Brain microvascular endothelial cell (primary cell): Measurements from ENCODE around the gene ID2.

Experiments
- DNase-seq: peaks from one replicate; pipeline ENCODE4 v3.0.0-alpha.2; 2020
- H3K27ac ChIP-seq: fragments of 250-450 bp; sonication (Bioruptor Pico); 2 replicates; pipeline ENCODE4 v1.5.1; 2020; ENCODE audit warnings: mild to moderate bottlenecking, moderate library complexity
- H3K27me3 ChIP-seq: fragments of 250-450 bp; sonication (Bioruptor Pico); replicated peaks from 2 replicates; pipeline ENCODE4 v1.5.1; 2020; ENCODE audit warnings: mild to moderate bottlenecking
- H3K36me3 ChIP-seq: fragments of 250-450 bp; sonication (Bioruptor Pico); replicated peaks from 2 replicates; pipeline ENCODE4 v1.5.1; 2020; ENCODE audit warnings: mild to moderate bottlenecking
- H3K4me3 ChIP-seq: 2 replicates; pipeline ENCODE4 v1.5.1; 2011; ENCODE audit warnings: low read depth, mild to moderate bottlenecking, control low read depth, low read length, moderate library complexity
- in situ Hi-C: cut with HindIII; loops from 2 replicates; pipeline ENCODE4 v1.10.0; 2017; ENCODE audit warnings: low sequenced_read_pairs, low pct_ligation_motif_present
- TF ChIP-seq, protein P1 (sequence below): IDR thresholded peaks from 2 replicates; pipeline ENCODE4 v1.5.1; 2011; ENCODE audit warnings: low read depth, mild to moderate bottlenecking, moderate library complexity, low read length, control low read depth, inconsistent platforms; ENCODE audit errors: missing control alignments

ID2 gene

DNA sequence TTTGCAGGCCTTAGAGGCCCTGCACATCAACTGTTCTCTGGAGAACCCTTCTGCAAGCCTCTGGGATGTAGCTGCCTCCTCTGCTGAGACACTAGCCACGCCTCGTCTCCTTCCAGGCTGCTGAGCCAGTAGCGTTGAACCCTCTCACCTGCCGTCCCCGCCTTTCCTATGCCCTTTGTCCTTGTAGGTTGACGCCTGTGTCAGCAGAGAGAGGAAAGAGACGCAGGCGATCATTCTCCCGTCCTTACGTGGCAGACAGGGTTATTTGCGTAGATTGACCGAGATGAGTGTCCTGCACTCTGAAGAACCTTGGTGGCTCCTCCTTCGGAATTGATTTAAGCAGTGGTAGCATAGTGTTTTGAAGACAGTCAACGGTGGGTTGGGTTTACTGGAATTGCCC, 27.8 kb downstream of the ID2 start:
- in situ Hi-C loops = no loop called here
- Histone ChIP-seq H3K36me3 (no peaks in the 10 kb centered on the region), H3K4me3 (no peak overlapping the region), H3K27ac (no peak overlapping the region), H3K27me3 (no peaks in the 10 kb centered on the region)
- DNase-seq = no peak
- TF ChIP-seq, protein P1, sequence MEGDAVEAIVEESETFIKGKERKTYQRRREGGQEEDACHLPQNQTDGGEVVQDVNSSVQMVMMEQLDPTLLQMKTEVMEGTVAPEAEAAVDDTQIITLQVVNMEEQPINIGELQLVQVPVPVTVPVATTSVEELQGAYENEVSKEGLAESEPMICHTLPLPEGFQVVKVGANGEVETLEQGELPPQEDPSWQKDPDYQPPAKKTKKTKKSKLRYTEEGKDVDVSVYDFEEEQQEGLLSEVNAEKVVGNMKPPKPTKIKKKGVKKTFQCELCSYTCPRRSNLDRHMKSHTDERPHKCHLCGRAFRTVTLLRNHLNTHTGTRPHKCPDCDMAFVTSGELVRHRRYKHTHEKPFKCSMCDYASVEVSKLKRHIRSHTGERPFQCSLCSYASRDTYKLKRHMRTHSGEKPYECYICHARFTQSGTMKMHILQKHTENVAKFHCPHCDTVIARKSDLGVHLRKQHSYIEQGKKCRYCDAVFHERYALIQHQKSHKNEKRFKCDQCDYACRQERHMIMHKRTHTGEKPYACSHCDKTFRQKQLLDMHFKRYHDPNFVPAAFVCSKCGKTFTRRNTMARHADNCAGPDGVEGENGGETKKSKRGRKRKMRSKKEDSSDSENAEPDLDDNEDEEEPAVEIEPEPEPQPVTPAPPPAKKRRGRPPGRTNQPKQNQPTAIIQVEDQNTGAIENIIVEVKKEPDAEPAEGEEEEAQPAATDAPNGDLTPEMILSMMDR = no peak

DNA sequence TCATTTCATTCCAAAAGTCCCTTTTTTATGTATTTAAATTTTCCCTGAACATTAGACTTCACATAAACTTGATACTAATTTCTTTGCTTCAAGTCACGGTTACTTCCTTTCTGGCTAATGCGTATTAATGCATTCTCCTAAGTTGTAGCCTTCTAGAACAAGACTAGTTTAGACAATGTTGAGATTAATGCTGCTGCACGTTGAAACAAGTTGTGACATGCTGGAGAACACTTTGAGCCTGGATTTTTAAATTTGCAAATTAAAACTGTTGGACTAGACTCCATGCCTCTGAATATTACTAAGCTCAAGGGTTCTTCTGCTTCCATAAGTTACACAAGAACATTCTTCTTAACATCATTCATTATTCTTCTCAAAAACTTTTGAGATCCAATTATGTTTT, 29.1 kb downstream of the ID2 start:
- no peak for DNase-seq
- TF ChIP-seq, protein P1 = no peak
- in situ Hi-C loops = no loop called here
- Histone ChIP-seq H3K27ac (no peak overlapping the region), H3K4me3 (no peak overlapping the region), H3K36me3 (no peaks in the 10 kb centered on the region), H3K27me3 (no peaks in the 10 kb centered on the region)

DNA sequence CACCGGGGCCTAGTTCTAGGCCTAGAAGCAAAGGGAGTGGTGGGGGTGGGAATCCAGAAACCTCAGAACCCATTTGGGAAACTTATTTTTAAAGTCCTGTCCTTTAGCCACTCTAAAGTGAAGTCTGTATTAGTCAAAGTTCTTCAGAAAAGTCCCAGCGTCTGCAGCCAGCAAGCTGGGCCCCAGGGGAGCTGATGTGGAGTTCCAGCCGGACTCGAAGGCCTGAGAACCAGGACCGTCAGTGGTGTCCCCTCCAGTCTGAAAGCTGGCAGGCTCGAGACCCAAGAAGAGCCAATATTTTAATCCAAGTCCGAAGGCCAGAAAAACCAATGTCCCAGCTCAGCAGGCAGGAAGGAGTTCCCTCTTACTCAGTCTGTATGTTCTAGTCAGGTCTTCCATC, 32.4 kb downstream of the ID2 start:
- H3K27ac ChIP-seq = no peak overlapping the region
- TF ChIP-seq, protein P1 = no peak
- no peak for DNase-seq
- no peaks in the 10 kb centered on the region for H3K27me3 ChIP-seq
- in situ Hi-C loops = no loop called here
- H3K36me3 ChIP-seq = no peaks in the 10 kb centered on the region
- H3K4me3 ChIP-seq = no peak overlapping the region

DNA sequence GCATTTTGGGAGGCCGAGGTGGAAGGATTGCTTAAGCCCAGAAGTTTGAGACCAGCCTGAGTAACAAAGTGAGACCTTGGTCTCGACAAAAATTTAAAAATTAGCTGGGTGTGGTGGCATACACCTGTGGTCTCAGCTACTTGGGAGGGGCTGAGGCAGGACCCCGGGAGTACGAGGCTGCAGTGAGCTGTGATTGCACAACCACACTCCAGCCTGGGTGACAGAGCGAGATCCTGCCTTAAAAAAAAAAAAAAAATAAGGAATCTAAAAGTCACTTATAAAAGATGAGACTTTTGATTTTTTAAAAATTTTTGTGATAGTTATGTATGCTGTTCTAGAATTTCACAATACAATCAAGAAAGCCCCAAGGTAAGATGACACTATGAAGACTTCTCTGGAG, 33.1 kb downstream of the ID2 start:
- TF ChIP-seq, protein P1 = no peak
- in situ Hi-C loops = no loop called here
- Histone ChIP-seq H3K27ac (no peak overlapping the region), H3K4me3 (no peak overlapping the region), H3K27me3 (no peaks in the 10 kb centered on the region), H3K36me3 (no peaks in the 10 kb centered on the region)
- no peak for DNase-seq

DNA sequence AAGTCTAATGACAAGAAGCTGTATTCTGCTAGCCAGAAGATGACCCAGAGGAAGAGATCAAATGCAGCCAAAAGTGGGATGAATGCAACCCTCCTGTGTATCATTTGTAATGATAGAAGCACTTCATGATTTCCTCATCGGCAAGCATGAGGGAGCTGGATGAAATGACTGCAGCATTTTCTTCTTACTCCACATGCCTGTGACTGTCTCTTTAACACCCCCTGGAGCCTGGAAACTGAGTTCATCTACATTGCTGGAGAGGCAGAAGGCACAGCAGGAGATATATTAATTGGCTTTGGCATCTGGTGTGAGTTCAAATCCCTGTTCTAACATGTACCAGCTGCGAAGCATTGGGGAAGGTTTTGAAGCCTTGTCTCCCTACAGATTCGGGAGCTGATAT, 37.7 kb downstream of the ID2 start:
- in situ Hi-C loops = no loop called here
- Histone ChIP-seq H3K4me3 (no peak overlapping the region), H3K36me3 (no peaks in the 10 kb centered on the region), H3K27me3 (no peaks in the 10 kb centered on the region), H3K27ac (no peak overlapping the region)
- TF ChIP-seq, protein P1 = no peak
- no peak for DNase-seq

DNA sequence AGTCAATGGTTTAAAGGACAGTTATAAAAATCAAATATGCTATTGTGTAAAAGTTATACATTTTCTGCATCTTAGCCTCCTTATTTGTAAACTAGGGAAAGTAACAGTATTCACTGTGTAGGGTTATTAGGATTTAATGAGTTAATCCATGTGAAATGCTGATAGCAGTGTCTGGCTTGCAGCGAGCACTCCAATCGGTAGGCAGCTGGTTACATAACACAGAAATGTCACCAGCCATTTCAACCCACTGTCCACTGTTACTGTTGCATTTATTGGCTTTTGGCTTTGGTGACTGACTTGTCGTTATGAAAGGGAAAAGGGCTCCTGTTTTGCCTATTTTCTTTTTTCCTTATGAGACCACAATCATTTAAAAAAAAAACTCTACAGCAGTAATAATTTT, 38.9 kb downstream of the ID2 start:
- TF ChIP-seq, protein P1 = no peak
- no peak overlapping the region for H3K4me3 ChIP-seq
- no peak overlapping the region for H3K27ac ChIP-seq
- no peaks in the 10 kb centered on the region for H3K36me3 ChIP-seq
- in situ Hi-C loops = no loop called here
- no peak for DNase-seq
- no peaks in the 10 kb centered on the region for H3K27me3 ChIP-seq
